DMS53 treated with DMSO at 0.1 percent for 48 hours (cell line): ENCODE results near the gene ACTL7B.
"Not testable (repeated sequence)": the region's sequence is repeated elsewhere in the genome, so short reads cannot be mapped to it uniquely, and the experiment has no call there.

ENCODE experiments used
- DNase-seq: peaks from one replicate; lab custom pipeline; 2025; ENCODE audit not compliant: unreplicated experiment; lab: John Stamatoyannopoulos, UW

The ACTL7B gene, protein sequence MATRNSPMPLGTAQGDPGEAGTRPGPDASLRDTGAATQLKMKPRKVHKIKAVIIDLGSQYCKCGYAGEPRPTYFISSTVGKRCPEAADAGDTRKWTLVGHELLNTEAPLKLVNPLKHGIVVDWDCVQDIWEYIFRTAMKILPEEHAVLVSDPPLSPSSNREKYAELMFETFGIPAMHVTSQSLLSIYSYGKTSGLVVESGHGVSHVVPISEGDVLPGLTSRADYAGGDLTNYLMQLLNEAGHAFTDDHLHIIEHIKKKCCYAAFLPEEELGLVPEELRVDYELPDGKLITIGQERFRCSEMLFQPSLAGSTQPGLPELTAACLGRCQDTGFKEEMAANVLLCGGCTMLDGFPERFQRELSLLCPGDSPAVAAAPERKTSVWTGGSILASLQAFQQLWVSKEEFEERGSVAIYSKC

GRCh38 chr9:108855888-108856287 lies at the start of gene ACTL7B:
ACTL7B (minus strand) TSS chr9:108855986; CDS start chr9:108855930, 56 bp downstream.
- DNase-seq: no peak

DNA sequence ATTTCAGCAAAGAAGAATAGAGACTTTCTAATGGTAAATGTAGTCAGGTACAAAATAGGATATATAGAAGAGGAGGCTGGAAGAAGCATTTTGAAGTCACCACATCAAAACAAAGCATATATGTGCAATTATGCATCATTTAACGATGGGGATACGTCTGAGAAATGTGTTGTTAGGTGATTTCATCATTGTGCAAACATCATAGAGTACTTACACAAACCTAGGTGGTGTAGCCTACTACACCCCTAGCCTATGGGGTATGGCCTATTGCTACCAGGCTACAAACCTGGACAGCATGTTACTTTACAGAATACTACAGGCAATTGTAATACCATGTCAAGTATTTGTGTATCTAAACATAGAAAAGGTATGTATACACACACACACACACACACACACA lies 49.7 kb upstream of the ACTL7B start:
- peak; percentile 23 for DNase-seq

GRCh38 chr9:108904161-108904560 lies 48.4 kb upstream of the ACTL7B start:
- no peak for DNase-seq

GRCh38 chr9:108903420-108904103 lies 47.8 kb upstream of the ACTL7B start:
- peak; percentile 53 for DNase-seq

DNA sequence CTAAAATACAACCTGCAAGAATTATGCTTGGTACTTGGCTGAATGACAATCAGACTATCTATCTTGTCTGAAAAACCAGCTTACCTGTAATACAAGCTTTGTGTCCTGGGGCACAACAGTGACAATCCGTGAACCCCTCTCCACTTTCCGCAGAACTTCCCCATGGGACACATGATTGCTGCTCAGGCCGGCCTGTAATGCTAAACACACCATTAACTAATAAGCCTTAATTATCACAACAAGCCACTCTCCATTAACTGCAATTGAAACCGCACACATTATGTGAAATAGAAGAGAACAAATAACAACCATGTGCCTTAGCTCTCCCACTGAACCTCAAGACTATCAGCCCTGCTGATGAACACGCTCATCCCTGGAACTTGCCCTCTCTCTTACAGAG lies 44.4 kb upstream of the ACTL7B start:
- no peak for DNase-seq

DNA sequence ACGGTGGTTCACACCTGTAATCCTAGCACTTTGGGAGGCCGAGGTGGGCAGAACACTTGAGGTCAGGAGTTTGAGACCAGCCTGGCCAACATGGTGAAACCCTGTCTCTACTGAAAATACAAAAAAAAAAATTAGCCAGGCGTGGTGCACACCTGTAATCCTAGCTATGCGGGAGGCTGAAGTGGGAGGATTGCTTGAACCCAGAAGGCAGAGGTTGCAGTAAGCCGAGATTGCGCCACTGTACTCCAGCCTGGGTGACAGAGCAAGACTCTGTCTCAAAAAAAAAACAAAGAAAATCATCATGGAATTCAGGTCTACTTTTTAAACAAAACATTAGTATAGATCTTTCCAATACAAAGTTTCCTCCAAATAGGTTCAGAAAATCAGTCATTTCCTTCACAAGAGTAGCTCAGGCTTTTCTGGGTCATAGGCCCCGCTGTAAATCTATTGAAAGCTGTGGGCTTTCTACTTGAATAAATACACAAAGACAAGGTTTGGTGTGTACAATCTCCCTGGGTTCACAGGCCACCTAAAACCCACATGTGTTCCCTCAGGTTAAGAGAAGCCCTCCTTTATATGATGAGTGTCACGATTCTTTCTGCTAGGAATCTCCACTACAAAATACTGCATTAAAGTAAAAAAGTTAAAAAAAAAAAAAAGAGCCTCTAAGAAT lies 43.4 kb upstream of the ACTL7B start:
- not testable (repeated sequence) for DNase-seq

DNA sequence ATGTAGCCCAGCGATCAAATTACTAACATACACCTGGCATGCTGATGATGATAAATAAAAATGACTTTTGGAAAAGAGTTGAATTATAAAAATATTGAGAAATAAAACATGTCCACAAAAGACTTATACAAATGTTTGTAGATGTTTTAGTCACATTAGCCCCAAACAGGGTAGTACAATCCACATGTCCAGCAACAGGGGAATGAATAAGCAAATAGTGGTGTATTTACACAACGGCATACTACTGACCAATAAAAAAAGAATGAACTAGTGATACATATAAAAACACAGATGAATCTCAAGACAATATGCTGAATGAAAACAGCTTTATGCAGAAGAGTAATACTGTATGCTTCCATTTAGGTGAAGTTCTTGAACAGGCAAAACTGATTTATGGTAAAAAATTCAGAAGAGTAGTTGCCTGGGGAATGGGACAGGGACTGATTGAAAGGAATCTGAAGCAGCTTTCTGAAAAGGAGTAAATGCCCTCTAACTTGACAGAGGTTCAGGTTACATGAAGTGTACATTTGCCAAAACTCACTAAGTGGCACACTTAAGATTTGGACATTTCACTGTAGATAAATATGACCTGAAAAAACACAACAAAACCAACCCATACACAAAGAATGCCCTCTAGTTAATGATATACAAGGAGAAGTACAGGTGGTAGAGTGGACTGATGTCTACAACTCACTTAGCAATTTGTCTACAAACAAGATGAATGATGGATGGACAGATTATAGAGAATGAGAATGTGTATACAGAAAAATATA lies 41.7 kb upstream of the ACTL7B start:
- no peak for DNase-seq

GRCh38 chr9:108894225-108894997 lies 38.6 kb upstream of the ACTL7B start:
- DNase-seq: no peak

DNA sequence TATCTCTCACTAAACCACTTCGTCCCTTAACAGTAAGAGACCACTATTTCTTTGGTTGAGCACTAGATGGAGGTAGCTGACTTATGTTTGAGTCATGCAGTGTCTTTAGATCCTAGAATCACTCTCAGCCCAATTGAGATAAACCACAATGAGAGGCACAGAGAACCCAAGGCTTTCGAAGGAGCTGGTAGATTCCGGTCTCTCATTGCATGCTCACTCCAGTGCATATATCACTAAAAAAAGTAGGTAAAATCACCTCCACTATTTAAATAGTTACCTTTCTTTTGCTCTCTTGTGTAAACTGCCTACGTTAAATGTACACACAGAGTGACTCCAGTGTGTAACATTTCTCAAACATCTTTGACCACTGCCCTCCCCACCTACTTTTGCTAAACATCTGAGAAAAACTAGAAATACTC lies 33.9 kb upstream of the ACTL7B start:
- no peak for DNase-seq

- DNase-seq: not testable (repeated sequence)
These were observed 30.9 kb upstream of the ACTL7B start for GRCh38 chr9:108886594-108887271.

DNA sequence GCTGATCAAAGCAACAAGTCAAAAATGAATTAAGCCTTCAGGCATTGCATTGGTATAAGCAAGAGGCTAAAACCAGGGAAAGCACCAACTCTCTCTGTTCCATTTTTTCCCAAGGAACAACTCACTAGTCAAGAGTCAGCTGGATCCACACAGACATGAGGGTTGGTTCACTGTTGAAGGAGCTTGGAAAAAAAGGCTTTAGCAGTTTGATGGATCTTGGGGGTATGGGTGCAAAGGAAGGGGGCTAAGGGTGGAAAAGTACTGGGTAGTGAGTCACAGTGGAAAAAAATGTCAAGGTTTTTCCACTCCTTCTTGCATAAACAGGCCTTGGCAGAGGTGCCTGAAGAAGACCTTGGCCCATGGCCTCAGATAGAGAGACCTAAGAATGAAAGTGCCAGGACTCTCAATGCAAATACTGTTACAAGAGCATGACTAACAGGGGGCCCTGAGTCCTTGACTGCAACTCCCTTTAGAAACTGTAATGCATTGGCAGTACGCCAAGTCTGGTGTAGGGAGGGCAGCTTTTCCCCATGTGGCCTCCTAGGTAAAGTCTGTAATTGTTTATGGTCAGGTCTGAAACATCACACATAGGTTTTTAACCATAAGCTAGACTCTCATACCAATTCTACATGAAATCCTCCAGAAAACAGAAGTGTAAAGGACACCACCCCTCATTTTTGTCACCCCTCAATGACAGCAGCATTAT lies 30.0 kb upstream of the ACTL7B start:
- peak; percentile 89 for DNase-seq

DNA sequence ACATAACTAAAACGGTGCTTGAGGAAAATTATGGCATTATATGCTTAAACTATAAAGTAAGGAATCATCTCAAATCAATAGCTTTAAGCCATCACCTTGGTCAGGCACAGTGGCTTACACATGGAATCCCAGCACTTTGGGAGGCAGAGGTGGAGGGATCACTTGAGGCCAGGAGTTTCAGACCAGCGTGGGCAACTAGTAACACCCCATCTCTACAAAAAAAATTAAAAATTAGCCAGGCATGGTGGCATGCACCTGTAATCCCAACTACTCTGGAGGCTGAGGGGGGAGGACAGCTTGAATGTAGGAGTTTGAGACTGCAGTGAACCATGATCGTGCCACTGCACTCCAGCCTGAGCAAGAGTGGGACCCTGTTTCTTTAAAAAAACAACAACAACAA lies 28.9 kb upstream of the ACTL7B start:
- DNase-seq: no peak

DNA sequence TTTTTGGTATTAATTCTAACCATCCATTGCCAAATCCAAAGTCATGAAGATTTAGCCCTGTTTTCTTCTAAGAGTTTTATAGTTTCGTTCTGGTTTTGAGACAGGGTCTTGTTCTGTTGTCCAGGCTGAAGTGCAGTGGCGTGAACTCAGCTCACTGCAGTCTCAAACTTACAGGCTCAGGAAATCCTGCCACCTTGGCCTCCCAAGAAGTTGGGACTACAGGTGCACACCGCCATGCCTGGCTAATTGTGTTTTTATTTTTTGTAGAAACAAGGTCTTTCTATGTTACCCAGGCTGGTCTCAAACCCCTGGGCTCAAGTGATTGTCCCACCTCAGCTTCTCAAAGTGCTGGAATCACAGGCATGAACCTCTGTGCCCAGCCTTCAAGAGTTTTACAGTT lies 27.3 kb upstream of the ACTL7B start:
- no peak for DNase-seq

- DNase-seq: no peak
These were observed 26.5 kb upstream of the ACTL7B start for GRCh38 chr9:108882052-108882888.

DNA sequence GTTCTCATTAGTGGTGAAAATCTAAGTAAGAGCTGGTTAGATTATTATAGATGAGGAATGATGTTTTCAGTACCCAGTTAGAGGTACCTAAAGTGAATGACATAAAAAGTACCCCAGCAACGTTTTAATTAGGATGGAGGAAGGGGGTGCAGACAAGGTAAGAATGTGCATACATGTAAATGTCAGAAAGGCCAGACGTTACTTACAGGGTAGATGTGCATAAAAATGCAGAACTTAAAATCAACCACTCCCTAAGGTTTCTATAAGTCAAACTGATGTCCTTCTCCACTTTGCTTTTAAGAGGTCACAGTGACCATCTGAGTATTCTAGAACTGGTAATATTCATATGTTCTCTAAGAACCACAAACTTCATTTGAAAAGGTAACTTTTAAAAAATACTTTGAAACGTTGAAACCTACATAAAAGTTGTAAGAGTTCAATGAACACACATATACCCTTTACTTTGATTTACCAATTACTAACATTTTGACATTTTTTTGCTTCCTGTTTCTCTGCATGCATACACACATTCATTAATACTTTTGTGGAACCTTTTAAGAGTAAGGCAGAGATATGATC lies 25.0 kb upstream of the ACTL7B start:
- no peak for DNase-seq

DNA sequence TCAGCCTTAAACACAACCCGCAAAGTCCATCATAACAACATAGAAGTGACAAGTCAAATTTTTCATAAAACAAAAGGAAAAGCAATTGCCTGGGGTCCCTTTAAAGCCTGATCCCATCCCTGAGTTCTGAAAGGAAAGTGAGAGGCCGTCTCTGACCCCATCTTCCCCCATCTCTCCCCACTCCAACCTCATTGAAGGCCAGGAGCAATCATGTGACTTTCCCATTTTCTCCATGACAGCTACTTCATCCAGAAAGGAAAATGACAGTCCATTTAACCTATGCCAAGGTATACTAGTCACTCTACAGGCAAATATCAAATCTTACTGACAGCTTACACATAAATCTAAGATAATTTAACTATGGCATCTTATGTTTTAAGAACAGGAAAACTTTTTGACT lies 21.7 kb upstream of the ACTL7B start:
- no peak for DNase-seq

GRCh38 chr9:108876425-108876824 lies 20.6 kb upstream of the ACTL7B start:
- DNase-seq: no peak
